Caco-2 (cell line): ENCODE measurements around the gene CIDEB. TPM values are rescaled to one million over a fixed set of nuclear protein-coding genes. Genes with fewer than 3 reads are reported as not detected.
A peak's percentile ranks its signal among the peaks of the same experiment; 100 is the strongest.

Experiments
- BruUV-seq: library from RNA; stranded (reverse); fragments of 400-500 nt; replicated peaks from 2 replicates; lab custom pipeline; 2021; lab: Mats Ljungman, UMichigan
- CTCF ChIA-PET: fragments of 300-600 bp; sonication (Branson Sonifier 250); formaldehyde crosslinking; loops from one replicate; lab custom pipeline; 2022; ENCODE audit warnings: antibody characterized with exemption; lab: Charles Lee
- POLR2A ChIA-PET: fragments of 300-600 bp; sonication (Branson Sonifier 250); formaldehyde crosslinking; loops from one replicate; lab custom pipeline; 2022; ENCODE audit warnings: antibody characterized with exemption; lab: Charles Lee
- DNase-seq, 2 experiments: peaks; one replicate each; pipeline versions ENCODE4 v3.0.0 to v3.0.0-alpha.2; 2020 to 2022
- H3K27me3 ChIP-seq: replicated peaks from 2 replicates; pipeline ENCODE4 v1.6.0; 2011; ENCODE audit warnings: low read length; ENCODE audit not compliant: control insufficient read depth, insufficient read depth
- H3K36me3 ChIP-seq: 2 replicates; pipeline ENCODE4 v1.5.1; 2011; ENCODE audit warnings: low read length; ENCODE audit not compliant: control insufficient read depth, insufficient read depth
- H3K4me1 ChIP-seq: fragments of 250-450 bp; sonication (Bioruptor Pico); 2 replicates; pipeline ENCODE4 v1.5.1; 2020; ENCODE audit warnings: mild to moderate bottlenecking
- H3K4me3 ChIP-seq: 2 replicates; pipeline ENCODE4 v1.5.1; 2011; ENCODE audit warnings: low read depth, mild to moderate bottlenecking, control low read depth, low read length
- H3K9me3 ChIP-seq: fragments of 250-450 bp; sonication (Bioruptor Pico); 2 replicates; pipeline ENCODE4 v1.5.1; 2020; ENCODE audit warnings: mild to moderate bottlenecking, moderate library complexity
- H3K27ac Mint-ChIP-seq: one replicate; pipeline ENCODE4 v1.8.0; 2022; ENCODE audit warnings: mixed read lengths; ENCODE audit not compliant: unreplicated experiment
- H3K27me3 Mint-ChIP-seq: one replicate; pipeline ENCODE4 v1.8.0; 2022; ENCODE audit warnings: mixed read lengths; ENCODE audit not compliant: insufficient read depth, unreplicated experiment
- H3K36me3 Mint-ChIP-seq: one replicate; pipeline ENCODE4 v1.8.0; 2022; ENCODE audit warnings: mild to moderate bottlenecking, mixed read lengths; ENCODE audit not compliant: insufficient read depth, unreplicated experiment
- H3K4me1 Mint-ChIP-seq: one replicate; pipeline ENCODE4 v1.8.0; 2022; ENCODE audit warnings: low read depth, mixed read lengths; ENCODE audit not compliant: unreplicated experiment
- H3K4me3 Mint-ChIP-seq: one replicate; pipeline ENCODE4 v1.8.0; 2022; ENCODE audit warnings: mild to moderate bottlenecking, moderate library complexity, mixed read lengths; ENCODE audit not compliant: unreplicated experiment
- H3K9me3 Mint-ChIP-seq: one replicate; pipeline ENCODE4 v1.8.0; 2022; ENCODE audit warnings: mixed read lengths; ENCODE audit not compliant: unreplicated experiment
- CTCF ChIP-seq, 2 experiments: fragments of 200-600 bp in 1 of 2; IDR thresholded peaks; 1 replicate in 1 of 2; 2 replicates in 1 of 2; pipeline versions ENCODE4 v1.5.1 to v1.8.0; 2011 to 2022; ENCODE audit warnings: antibody characterized with exemption in 1 of 2, control low read depth in 1 of 2, inconsistent platforms in 1 of 2, low read depth in 1 of 2, low read length in 1 of 2, mild to moderate bottlenecking in 1 of 2, moderate library complexity in 1 of 2; ENCODE audit not compliant: insufficient read depth in 1 of 2, severe bottlenecking in 1 of 2, unreplicated experiment in 1 of 2
- intact Hi-C: fragments of 100-400 bp; cut with micrococcal nuclease; formaldehyde crosslinking; loops from one replicate; pipeline ENCODE4 v1.10.0; 2022; ENCODE audit not compliant: unreplicated experiment
- total RNA-seq: library from RNA; stranded (reverse); gene quantifications from 2 replicates; pipeline ENCODE4 v1.2.3, GENCODE V29; 2022

CIDEB gene
- total RNA-seq, 1 experiment from 2014 or later: 7.2 TPM

- Mint-ChIP-seq H3K27me3 (no peaks in the 10 kb centered on the region), H3K36me3 (peaks cover 6% of the 10 kb centered on the region), H3K4me1 (peaks cover 10% of the 10 kb centered on the region), H3K4me3 (no peak overlapping the region), H3K9me3 (no peaks in the 10 kb centered on the region), H3K27ac (no peak overlapping the region)
- no TSS peak for BruUV-seq
- intact Hi-C loops: no loop called here
- no peak for DNase-seq
- Histone ChIP-seq H3K4me3 (no peak overlapping the region), H3K4me1 (peaks cover 17% of the 10 kb centered on the region), H3K27me3 (no peaks in the 10 kb centered on the region), H3K36me3 (no peaks in the 10 kb centered on the region), H3K9me3 (no peaks in the 10 kb centered on the region)
- POLR2A ChIA-PET: interaction anchor here (0.6 kb wide), 4 partner anchors 32 to 174 kb away, joined by 3 to 4 read pairs (median 4); partner anchors contain the start of gene NOP9
- CTCF ChIA-PET: no interaction called here
- no peak for TF ChIP-seq CTCF (IDR thresholded peaks at IDR 0.05; ENCODE audit: insufficient read depth in 1 of 2, low read depth in 1 of 2, low read length in 1 of 2, severe bottlenecking in 1 of 2, unreplicated experiment in 1 of 2)
Measured at GRCh38 chr14:24267516-24267915, 40.3 kb downstream of the CIDEB start.

- peaks cover under 1% of the 10 kb centered on the region for H3K4me1 Mint-ChIP-seq
- intact Hi-C loops: no loop called here
- TF ChIP-seq CTCF (IDR thresholded peaks at IDR 0.05; ENCODE audit: insufficient read depth in 1 of 2, low read depth in 1 of 2, low read length in 1 of 2, severe bottlenecking in 1 of 2, unreplicated experiment in 1 of 2): no peak
- DNase-seq: no peak
- no peaks in the 10 kb centered on the region for H3K27me3 Mint-ChIP-seq
- no peaks in the 10 kb centered on the region for H3K9me3 ChIP-seq
- ChIA-PET CTCF (no interaction called here), POLR2A (no interaction called here)
- H3K4me1 ChIP-seq: peaks cover 12% of the 10 kb centered on the region; the same call in 1 of the 2 replicates
- no peaks in the 10 kb centered on the region for H3K27me3 ChIP-seq
- H3K4me3 ChIP-seq: no peak overlapping the region
- H3K27ac Mint-ChIP-seq: peak overlapping the region; percentile 17
- no peak overlapping the region for H3K4me3 Mint-ChIP-seq
- no peaks in the 10 kb centered on the region for H3K36me3 ChIP-seq
- H3K9me3 Mint-ChIP-seq: no peaks in the 10 kb centered on the region
- BruUV-seq: no TSS peak
- H3K36me3 Mint-ChIP-seq: peaks cover 6% of the 10 kb centered on the region
Measured at GRCh38 chr14:24266344-24267244, 41.2 kb downstream of the CIDEB start.

GRCh38 chr14:24264298-24264697 lies 43.5 kb downstream of the CIDEB start:
- H3K4me3 Mint-ChIP-seq: no peak overlapping the region
- Histone ChIP-seq H3K4me1 (peaks cover 12% of the 10 kb centered on the region; the same call in 1 of the 2 replicates), H3K36me3 (no peaks in the 10 kb centered on the region), H3K9me3 (no peaks in the 10 kb centered on the region), H3K4me3 (no peak overlapping the region), H3K27me3 (no peaks in the 10 kb centered on the region)
- no peaks in the 10 kb centered on the region for H3K4me1 Mint-ChIP-seq
- no peaks in the 10 kb centered on the region for H3K27me3 Mint-ChIP-seq
- intact Hi-C loops: no loop called here
- H3K9me3 Mint-ChIP-seq: no peaks in the 10 kb centered on the region
- peak overlapping the region; percentile 50 for H3K27ac Mint-ChIP-seq
- CTCF ChIA-PET: interaction anchor here (1.1 kb wide), 1 partner anchor 21 kb away, joined by 3 read pairs; the partner anchor contains the start of gene TINF2
- no peak for DNase-seq
- peaks cover 6% of the 10 kb centered on the region for H3K36me3 Mint-ChIP-seq
- POLR2A ChIA-PET: interaction anchor here (1.8 kb wide), 1 partner anchor 22 kb away, joined by 5 read pairs; the partner anchor contains the start of gene TINF2
- BruUV-seq: no TSS peak
- no peak for TF ChIP-seq CTCF (IDR thresholded peaks at IDR 0.05; ENCODE audit: insufficient read depth in 1 of 2, low read depth in 1 of 2, low read length in 1 of 2, severe bottlenecking in 1 of 2, unreplicated experiment in 1 of 2)
